Kasumi-1 (cell line): ENCODE data around the gene SCD.
"Not testable (repeated sequence)": the region's sequence is repeated elsewhere in the genome, so short reads cannot be mapped to it uniquely, and the experiment has no call there.

Source experiments
- DNase-seq, 2 experiments: peaks; one replicate each; lab custom pipeline; 2025; lab: John Stamatoyannopoulos, UW

The SCD gene

GRCh38 chr10:100362570-100363496 lies 15.8 kb downstream of the SCD start:
- DNase-seq: no peak

- no peak for DNase-seq
Measured at GRCh38 chr10:100364175-100364574, 17.1 kb downstream of the SCD start.

- DNase-seq: no peak
Measured at GRCh38 chr10:100364735-100365391, 17.8 kb downstream of the SCD start.

- no peak for DNase-seq
Measured at GRCh38 chr10:100368721-100369120, 21.7 kb downstream of the SCD start.

- peak; percentile 79 to 92 for DNase-seq
Measured at GRCh38 chr10:100370714-100371481, 23.9 kb downstream of the SCD start.

- DNase-seq: no peak
Measured at GRCh38 chr10:100371482-100372027, 24.5 kb downstream of the SCD start.

- peak in 1 of 2 experiments; percentile 34 for DNase-seq
Measured at GRCh38 chr10:100372415-100373297, 25.6 kb downstream of the SCD start.

- peak; percentile 97 to 98 for DNase-seq
Measured at GRCh38 chr10:100373298-100374199, 26.5 kb downstream of the SCD start.

- DNase-seq: no peak
Measured at GRCh38 chr10:100374200-100374655, 27.2 kb downstream of the SCD start.

GRCh38 chr10:100374677-100375353 lies 27.8 kb downstream of the SCD start:
- not testable (repeated sequence) for DNase-seq

GRCh38 chr10:100376656-100377055 lies 29.6 kb downstream of the SCD start:
- DNase-seq: not testable (repeated sequence)

GRCh38 chr10:100377830-100378229 lies 30.8 kb downstream of the SCD start:
- DNase-seq: no peak

- no peak for DNase-seq
Measured at GRCh38 chr10:100380400-100380799, 33.4 kb downstream of the SCD start.

- DNase-seq: no peak
Measured at GRCh38 chr10:100382553-100382952, 35.5 kb downstream of the SCD start.

GRCh38 chr10:100383251-100383650 lies 36.2 kb downstream of the SCD start:
- DNase-seq: no peak

- DNase-seq: no peak
Measured at GRCh38 chr10:100391163-100392002, 44.4 kb downstream of the SCD start.

- no peak for DNase-seq
Measured at GRCh38 chr10:100392686-100393003, 45.6 kb downstream of the SCD start.

- no peak for DNase-seq
Measured at GRCh38 chr10:100395626-100396025, 48.6 kb downstream of the SCD start.

- no peak for DNase-seq
Measured at GRCh38 chr10:100396605-100397004, 49.6 kb downstream of the SCD start.
